Stimulated activated CD8-positive, alpha-beta memory T cell treated with anti-CD3 and anti-CD28 coated beads, Interleukin-15, amount 100 ng/mL, for 48 hours (primary cell): ENCODE measurements around the gene SVEP1.

Source experiments
- DNase-seq, 2 donors: peaks; one replicate each; pipeline ENCODE4 v3.0.0-alpha.2; 2020; ENCODE audit warnings: low read depth in 2 of 2

The SVEP1 gene

DNA sequence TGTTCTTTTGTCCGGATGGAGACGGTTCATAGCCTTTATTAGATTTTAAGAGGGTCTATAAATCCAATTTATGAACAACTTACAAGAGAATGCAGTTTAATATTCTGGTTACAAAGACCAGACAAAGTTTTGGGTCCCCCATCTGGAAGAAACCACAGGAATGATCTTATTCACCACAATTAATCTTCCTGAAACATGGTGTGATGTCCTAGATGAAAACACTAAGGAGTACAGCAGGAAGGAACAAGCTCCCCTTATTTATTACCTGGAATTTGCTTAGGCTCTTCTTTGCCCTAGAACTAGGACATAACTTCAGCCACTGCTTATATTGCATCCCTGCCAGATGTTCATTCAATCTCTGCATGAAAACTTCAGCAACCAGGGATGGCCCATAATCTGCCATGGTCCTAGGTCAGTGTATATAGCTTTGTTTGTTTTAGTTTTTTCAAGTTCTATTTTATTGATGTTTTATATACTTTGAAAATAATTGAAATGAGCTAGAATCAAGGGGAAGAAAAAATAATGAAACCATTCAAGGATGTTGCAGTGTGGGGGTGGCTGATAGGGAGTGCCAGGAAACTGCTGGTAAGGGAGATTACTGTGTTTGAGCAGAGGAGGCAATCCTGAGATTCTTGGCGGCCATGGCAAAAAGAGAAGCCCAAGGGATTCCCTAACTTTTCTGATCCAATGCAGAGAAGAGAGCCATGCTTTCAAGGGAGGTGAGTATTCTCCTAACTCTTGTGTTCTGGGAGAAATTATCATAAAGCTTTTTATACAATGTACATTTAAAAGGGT lies 258.7 kb downstream of the SVEP1 start:
- no peak for DNase-seq

DNA sequence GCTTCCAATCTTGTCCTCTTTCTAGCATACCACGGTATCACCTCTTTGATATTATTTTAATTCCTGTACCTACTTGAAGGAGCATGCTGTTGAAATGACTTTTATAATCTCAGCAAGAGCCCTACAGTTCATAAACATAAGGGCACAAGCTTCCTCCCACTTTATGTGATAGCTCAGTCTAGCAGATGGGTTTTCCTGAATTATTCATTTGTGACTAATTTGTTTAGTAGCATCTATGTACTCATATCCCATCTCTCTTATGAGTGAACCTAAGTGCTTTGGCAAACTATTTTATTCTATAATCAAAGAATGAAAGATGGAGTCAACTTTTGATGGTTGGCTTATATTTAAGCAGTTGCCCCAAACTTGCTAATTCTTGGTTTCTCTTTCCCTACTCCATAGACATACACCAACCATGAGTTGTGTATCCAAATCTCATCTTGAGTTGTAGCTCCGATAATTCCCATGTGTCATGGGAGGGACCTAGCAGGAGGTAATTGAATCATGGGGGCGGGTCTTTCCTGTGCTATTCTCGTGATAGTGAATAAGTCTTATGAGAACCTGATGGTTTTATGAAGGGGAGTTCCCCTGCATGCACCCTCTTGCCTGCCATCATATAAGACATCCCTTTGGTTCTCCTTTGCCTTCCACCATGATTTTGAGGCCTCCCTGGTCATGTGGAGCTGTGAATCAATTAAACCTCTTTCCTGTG lies 259.6 kb downstream of the SVEP1 start:
- no peak for DNase-seq

DNA sequence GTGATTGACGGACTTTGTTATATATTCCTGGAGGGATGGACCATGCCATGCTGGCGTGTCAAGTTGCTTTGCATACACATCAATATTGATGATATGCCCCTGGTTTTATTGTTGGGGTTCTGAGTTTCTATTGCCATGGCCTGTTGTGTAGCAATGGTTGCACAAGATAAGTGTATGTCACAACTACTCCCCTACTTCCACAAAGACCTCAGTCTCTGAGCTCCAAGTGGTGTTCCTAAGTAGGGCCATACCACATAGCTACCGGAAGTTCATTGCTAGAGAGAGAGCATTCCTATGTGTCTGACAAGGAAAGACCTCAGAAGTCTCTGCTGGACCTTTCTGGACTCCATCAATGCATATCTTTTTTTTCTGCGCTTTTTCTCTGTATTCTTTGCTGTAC lies 261.6 kb downstream of the SVEP1 start:
- no peak for DNase-seq

DNA sequence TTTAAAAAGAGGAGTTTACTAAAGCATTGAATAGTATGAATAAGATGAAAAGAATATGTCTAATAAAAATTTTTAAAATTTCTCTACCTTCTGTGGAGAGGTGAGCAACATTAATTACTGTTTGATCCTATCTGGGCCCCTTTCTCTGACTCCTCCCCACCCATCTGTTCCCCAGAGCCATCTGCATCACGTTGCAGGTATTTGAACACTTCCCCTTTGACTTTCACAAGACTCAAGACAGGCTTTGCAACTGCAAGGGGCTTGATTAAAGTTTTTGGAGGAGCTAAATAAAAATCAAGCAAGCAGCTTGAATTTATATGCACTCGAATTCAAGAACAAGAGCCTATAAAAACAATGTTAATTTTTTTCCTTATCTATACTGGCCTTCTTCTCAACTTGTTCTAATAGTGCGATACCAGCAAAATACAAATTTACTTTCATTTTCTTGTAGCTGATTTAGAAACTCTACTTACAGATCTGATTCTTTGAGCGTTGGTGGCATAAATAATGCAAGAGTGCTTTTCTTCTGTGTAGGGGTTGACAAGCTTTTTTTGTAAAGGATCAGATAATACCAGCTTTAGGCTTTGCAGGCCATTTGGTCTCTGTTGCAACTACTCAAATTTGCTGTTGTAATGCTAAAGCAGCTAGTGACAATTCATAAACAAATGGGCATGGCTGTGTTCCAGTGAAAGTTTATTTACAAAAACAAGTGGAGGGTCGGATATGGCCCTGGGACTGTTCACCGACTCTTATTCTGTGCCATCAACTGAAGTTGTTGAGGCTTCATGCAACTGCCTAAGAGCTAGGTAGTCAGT lies 263.1 kb downstream of the SVEP1 start:
- DNase-seq, result no peak
